ENCODE measurements around the gene RAMP3. TPM values are rescaled to one million over a fixed set of nuclear protein-coding genes. Genes with fewer than 3 reads are reported as not detected.
A peak's percentile ranks its signal among the peaks of the same experiment; 100 is the strongest.

The RAMP3 gene
- total and polyA plus RNA-seq, 11 donors = 19.2 to 107 (median 38.9) TPM

DNA sequence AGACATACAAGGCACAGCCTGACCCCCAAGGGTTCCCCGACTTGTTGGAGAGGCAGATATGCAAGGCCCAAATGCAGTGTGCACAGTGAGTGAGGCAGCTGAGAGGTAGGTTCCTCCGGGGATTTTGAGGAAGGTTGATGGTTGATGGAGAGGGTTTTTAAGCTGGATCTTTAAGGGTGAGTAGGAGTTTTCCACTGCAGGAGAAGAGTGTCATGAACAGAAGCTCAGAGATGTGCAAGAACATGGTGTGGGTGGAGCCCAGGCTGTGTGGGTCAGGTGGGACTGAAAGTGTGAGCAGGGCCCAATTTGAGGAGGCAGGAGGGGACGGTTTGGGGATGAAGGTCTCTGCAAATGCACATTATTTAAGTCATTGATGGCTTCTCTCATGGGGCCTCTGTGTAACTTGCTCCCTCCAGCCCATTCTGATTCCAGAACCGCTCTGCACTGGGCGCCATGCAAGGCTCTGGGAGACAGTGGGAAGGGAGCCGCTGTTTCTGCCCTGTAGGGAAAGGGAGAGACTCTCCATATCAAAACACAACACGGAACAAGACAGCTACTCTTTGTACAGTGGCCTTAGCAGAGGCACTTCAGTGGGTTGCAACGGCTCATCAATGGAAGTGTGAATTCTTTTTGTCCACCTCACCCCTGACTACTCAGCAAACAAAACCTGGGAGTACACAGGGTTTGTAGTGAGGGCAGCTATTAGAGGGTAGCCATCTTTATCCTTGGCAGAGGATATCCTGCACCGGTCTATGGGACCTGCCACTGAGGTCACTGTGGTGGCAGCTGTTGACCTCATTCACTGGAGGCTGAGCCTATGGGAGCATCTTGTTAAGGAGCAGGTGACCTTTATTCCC is 29.7 kb downstream of the RAMP3 start:
- H3K27me3 ChIP-seq = no peaks in the 10 kb centered on the region
- H3K4me3 ChIP-seq = no peak overlapping the region
- TF ChIP-seq, protein P1, sequence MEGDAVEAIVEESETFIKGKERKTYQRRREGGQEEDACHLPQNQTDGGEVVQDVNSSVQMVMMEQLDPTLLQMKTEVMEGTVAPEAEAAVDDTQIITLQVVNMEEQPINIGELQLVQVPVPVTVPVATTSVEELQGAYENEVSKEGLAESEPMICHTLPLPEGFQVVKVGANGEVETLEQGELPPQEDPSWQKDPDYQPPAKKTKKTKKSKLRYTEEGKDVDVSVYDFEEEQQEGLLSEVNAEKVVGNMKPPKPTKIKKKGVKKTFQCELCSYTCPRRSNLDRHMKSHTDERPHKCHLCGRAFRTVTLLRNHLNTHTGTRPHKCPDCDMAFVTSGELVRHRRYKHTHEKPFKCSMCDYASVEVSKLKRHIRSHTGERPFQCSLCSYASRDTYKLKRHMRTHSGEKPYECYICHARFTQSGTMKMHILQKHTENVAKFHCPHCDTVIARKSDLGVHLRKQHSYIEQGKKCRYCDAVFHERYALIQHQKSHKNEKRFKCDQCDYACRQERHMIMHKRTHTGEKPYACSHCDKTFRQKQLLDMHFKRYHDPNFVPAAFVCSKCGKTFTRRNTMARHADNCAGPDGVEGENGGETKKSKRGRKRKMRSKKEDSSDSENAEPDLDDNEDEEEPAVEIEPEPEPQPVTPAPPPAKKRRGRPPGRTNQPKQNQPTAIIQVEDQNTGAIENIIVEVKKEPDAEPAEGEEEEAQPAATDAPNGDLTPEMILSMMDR (IDR thresholded peaks at IDR 0.05) = no peak
- TF ChIP-seq POLR2A (IDR thresholded peaks at IDR 0.05) = no peak
- peaks cover 0 to 14% (median 0%) of the 10 kb centered on the region in 12 donors for H3K4me1 ChIP-seq
- intact Hi-C loops (cut with DNase I) = no loop called here
- DNase-seq (no peak), ATAC-seq (no peak)
- peaks cover 0 to 7% (median 0%) of the 10 kb centered on the region in 9 donors for H3K36me3 ChIP-seq
- H3K27ac ChIP-seq = no peak overlapping the region
- H3K9me3 ChIP-seq = no peaks in the 10 kb centered on the region
- 81 to 87% (median 85%) methylated on average over 9 of the region's 9 CpGs for WGBS, 4 donors

DNA sequence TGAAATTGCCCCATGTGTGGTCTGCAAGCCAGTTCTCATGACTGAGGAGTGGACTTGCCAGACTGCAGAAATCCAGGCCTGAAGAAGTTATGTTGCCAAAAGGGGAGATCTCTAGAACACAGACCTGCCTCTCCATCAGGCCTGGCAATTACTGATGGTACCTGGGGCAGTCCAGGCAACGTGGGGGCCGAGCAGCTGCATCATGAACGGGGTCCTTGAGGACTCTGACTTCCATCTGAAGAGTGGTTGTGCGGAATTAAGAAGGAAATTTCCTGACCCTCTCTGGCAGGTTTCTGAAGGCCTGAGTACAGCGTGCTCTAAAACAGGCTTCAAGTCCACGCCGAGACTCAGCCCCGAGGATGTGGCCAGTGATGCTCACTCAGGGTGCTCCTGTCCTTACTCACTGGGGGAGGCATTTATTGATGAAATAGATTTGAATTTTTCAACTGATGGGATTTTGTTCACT is 30.4 kb downstream of the RAMP3 start:
- WGBS, 4 donors = 93 to 94% (median 94%) methylated on average over 8 of the region's 8 CpGs
- no peak for ATAC-seq
- intact Hi-C loops (cut with DNase I) = no loop called here
- H3K4me1 ChIP-seq = peaks cover 0 to 14% (median 0%) of the 10 kb centered on the region in 12 donors
- TF ChIP-seq POLR2A (IDR thresholded peaks at IDR 0.05) = no peak
- TF ChIP-seq, protein P1 (IDR thresholded peaks at IDR 0.05) = no peak
- no peaks in the 10 kb centered on the region for H3K9me3 ChIP-seq
- H3K36me3 ChIP-seq = peaks cover 0 to 7% (median 0%) of the 10 kb centered on the region in 9 donors
- DNase-seq = no peak
- no peak overlapping the region for H3K4me3 ChIP-seq
- H3K27ac ChIP-seq = no peak overlapping the region
- H3K27me3 ChIP-seq = no peaks in the 10 kb centered on the region

DNA sequence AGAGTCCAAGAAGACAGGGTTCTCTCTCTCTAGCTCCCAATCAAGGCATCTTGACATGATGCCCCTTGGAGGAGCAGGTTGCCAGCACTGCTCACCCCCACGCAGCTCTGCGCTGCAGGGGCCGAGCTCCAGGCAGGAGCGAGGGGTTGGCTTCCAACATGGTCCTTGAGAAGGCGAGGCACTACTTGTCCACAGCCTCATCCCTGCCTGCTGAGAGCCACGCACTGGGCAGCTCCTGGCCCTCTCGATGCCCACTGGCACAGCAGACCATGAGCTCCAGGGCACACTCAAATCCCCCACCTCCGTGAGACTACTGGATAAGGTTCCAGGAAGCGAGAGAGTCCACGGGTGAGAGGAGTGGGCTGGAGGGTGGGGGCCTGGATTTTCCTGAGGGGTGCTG is 31.1 kb downstream of the RAMP3 start:
- Histone ChIP-seq H3K27me3 (no peaks in the 10 kb centered on the region), H3K4me3 (no peak overlapping the region), H3K36me3 (peaks cover 0 to 7% (median 0%) of the 10 kb centered on the region in 9 donors), H3K9me3 (no peaks in the 10 kb centered on the region), H3K27ac (peak overlapping the region in 3 of 12 donors; percentile 22 to 34 (median 28)), H3K4me1 (peaks cover 0 to 20% (median 0%) of the 10 kb centered on the region in 12 donors)
- intact Hi-C loops (cut with DNase I) = no loop called here
- DNase-seq (no peak), ATAC-seq (no peak)
- 86 to 89% (median 88%) methylated on average over 8 to 10 of the region's 10 CpGs for WGBS, 4 donors
- no peak for TF ChIP-seq POLR2A (IDR thresholded peaks at IDR 0.05)
- TF ChIP-seq, protein P1 (IDR thresholded peaks at IDR 0.05) = no peak

DNA sequence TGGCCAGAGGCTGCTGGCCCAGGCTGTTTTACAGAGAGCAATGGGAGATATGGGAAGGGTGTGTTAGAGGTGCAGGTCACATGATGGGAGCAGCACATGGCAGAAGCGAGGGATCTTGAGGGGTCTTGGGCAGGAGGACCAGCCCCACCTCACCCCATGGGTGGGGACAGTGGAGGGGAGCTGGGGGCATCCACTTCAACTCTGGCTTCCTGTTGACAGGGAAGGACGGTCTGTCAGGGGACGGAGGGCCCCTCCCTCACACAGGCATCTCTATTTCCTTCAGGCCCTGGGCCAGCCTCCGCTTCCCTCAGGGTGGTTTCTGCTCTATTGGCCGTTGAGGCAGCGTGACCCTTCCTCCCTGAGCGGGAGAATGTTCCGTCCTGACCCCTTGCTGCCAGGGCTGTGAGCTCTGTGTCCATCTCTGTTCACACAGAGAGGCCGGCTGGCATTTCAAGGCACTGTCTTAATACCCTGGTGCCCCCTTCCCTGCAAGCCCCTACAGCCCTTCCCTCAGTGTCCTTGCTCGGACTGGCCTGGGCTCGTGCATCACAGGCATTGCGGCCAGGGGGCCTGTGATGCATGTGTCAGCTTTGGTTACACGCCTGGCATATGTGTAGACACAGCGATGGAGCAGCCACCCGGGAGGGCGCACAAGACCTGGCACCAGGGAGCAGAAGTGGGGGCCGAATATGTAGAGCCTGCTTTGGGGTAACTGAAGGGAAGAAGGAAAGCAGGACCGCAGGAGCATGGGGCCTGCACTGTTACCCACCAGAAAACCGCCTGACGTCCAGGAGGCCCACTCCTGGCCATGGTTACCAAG is 31.8 kb downstream of the RAMP3 start:
- Histone ChIP-seq H3K9me3 (no peaks in the 10 kb centered on the region), H3K27ac (peak overlapping the region in 3 of 12 donors; percentile 22 to 34 (median 28)), H3K36me3 (peaks cover 0 to 7% (median 0%) of the 10 kb centered on the region in 9 donors), H3K4me3 (no peak overlapping the region), H3K27me3 (no peaks in the 10 kb centered on the region), H3K4me1 (peaks cover 0 to 24% (median 0%) of the 10 kb centered on the region in 12 donors)
- ATAC-seq (peak; percentile 3 to 40 (median 8)), DNase-seq (no peak)
- no peak for TF ChIP-seq POLR2A (IDR thresholded peaks at IDR 0.05)
- TF ChIP-seq, protein P1 (IDR thresholded peaks at IDR 0.05) = no peak
- 83 to 84% (median 83%) methylated on average over 19 to 20 of the region's 20 CpGs for WGBS, 4 donors
- intact Hi-C loops (cut with DNase I) = no loop called here
